Measurements from ENCODE around the gene RBM4B.

GRCh38 chr11:66686100-66686785 is 8.6 kb upstream of the RBM4B start:
- TF ChIP-seq, protein P1, sequence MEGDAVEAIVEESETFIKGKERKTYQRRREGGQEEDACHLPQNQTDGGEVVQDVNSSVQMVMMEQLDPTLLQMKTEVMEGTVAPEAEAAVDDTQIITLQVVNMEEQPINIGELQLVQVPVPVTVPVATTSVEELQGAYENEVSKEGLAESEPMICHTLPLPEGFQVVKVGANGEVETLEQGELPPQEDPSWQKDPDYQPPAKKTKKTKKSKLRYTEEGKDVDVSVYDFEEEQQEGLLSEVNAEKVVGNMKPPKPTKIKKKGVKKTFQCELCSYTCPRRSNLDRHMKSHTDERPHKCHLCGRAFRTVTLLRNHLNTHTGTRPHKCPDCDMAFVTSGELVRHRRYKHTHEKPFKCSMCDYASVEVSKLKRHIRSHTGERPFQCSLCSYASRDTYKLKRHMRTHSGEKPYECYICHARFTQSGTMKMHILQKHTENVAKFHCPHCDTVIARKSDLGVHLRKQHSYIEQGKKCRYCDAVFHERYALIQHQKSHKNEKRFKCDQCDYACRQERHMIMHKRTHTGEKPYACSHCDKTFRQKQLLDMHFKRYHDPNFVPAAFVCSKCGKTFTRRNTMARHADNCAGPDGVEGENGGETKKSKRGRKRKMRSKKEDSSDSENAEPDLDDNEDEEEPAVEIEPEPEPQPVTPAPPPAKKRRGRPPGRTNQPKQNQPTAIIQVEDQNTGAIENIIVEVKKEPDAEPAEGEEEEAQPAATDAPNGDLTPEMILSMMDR (IDR thresholded peaks at IDR 0.05) = no peak
- TF ChIP-seq POLR2A (IDR thresholded peaks at IDR 0.05) = no peak
- TF ChIP-seq POLR2AphosphoS5 (IDR thresholded peaks at IDR 0.05; ENCODE audit: insufficient read depth in 1 of 2, low read depth in 1 of 2) = peak in 1 of 2 donors; percentile 27
